LNCaP clone FGC (cell line): ENCODE measurements around the gene BABAM1.
A peak's percentile ranks its signal among the peaks of the same experiment; 100 is the strongest.

Experiments
- DNase-seq: peaks from one replicate; pipeline ENCODE4 v3.0.0-alpha.2; 2011; ENCODE audit warnings: low read depth
- H3K4me3 ChIP-seq: 2 replicates; pipeline ENCODE4 v1.5.1; 2011; ENCODE audit warnings: mild to moderate bottlenecking, low read depth, low read length, control low read depth
- TF ChIP-seq, protein P1 (sequence below): IDR thresholded peaks from 2 replicates; pipeline ENCODE4 v1.5.1; 2012; ENCODE audit warnings: mild to moderate bottlenecking; ENCODE audit not compliant: control insufficient read depth, insufficient read depth; ENCODE audit errors: extremely low read depth

The BABAM1 gene

GRCh38 chr19:17285415-17286135, 18.3 kb downstream of the BABAM1 start:
- DNase-seq = no peak
- H3K4me3 ChIP-seq = no peak overlapping the region
- TF ChIP-seq, protein P1, sequence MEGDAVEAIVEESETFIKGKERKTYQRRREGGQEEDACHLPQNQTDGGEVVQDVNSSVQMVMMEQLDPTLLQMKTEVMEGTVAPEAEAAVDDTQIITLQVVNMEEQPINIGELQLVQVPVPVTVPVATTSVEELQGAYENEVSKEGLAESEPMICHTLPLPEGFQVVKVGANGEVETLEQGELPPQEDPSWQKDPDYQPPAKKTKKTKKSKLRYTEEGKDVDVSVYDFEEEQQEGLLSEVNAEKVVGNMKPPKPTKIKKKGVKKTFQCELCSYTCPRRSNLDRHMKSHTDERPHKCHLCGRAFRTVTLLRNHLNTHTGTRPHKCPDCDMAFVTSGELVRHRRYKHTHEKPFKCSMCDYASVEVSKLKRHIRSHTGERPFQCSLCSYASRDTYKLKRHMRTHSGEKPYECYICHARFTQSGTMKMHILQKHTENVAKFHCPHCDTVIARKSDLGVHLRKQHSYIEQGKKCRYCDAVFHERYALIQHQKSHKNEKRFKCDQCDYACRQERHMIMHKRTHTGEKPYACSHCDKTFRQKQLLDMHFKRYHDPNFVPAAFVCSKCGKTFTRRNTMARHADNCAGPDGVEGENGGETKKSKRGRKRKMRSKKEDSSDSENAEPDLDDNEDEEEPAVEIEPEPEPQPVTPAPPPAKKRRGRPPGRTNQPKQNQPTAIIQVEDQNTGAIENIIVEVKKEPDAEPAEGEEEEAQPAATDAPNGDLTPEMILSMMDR = no peak

DNA sequence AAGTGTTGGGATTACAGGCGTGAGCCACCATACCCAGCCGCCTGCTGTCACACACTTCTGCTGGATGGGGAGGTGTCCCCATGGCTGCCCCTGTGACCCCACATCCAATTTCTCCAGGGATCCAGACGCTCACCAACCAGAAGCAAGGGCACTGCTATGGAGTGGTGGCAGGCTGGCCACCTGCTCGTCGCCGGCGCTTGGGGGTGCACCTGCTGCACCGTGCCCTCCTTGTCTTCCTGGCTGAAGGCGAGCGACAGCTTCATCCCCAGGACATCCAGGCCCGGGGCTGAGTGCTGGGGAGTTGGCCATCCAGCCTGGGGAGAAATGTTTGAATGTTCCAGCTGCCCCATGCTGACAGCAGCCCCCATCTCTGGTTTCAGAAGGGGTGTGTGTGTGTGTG, 19.0 kb downstream of the BABAM1 start:
- DNase-seq = no peak
- no peak overlapping the region for H3K4me3 ChIP-seq
- TF ChIP-seq, protein P1 = no peak

DNA sequence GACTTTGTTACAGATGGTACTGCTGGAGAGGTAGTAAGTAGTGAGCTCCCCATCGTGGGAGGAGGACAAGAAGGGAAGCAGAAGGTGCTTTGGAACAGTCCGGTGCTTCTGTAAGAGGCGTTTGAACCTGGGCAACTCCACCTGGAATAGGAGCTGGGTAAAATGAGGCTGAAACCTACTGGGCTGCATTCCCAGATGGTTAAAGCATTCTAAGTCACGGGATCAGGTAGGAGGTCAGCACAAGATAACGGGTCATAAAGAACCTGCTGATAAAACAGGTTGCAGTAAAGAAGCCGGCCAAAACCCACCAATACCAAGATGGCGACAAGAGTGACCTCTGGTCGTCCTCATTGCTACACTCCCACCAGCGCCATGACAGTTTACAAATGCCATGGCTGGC, 19.5 kb downstream of the BABAM1 start:
- no peak overlapping the region for H3K4me3 ChIP-seq
- TF ChIP-seq, protein P1 = no peak
- DNase-seq = no peak

GRCh38 chr19:17289489-17289888, 22.2 kb downstream of the BABAM1 start:
- DNase-seq = no peak
- H3K4me3 ChIP-seq = no peak overlapping the region
- TF ChIP-seq, protein P1 = no peak

DNA sequence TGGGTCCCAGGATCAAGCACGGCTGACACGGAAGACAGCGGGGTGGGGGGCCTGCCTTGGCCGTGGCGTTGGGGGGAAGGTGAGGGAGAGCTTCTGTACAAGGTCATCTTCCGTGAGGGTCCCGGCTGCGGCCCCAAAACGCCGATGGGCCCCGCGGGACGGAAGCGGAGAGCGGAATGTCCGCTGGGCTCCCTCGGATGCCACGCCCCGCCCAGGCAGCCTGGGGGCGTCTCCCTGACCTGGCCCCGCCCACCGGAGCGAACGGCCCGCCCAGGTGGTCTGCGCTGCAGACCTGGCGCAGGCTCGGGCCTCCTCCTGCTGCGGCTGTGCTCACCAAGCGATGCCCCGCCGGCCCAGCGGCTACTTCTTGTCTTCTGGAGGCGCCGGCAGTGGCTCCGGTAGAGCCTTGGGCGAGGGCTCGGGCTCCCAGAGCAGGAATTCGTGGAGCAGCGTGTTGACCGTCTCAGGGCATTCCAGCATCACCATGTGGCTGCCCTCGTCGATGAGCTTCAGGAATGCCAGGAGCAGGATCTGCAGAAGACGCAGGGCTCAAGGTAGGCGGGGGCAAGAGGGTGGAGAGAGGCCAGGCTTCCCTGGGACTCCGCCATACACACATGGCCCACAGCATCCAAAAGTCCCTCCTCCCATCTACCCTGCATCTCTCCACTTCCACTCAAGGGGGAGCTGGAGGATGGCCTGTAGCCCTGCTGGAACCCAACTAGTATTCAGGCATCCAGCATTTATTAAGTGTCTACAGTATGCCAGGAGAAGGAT, 25.2 kb downstream of the BABAM1 start:
- peak overlapping the region; percentile 44 for H3K4me3 ChIP-seq
- peak; percentile 28 for DNase-seq
- TF ChIP-seq, protein P1 = peak; percentile 51

GRCh38 chr19:17293605-17294004, 26.4 kb downstream of the BABAM1 start:
- TF ChIP-seq, protein P1 = no peak
- H3K4me3 ChIP-seq = no peak overlapping the region

More at GRCh38 chr19:17293605-17294004, 26.4 kb downstream of the BABAM1 start:
- no peak for DNase-seq
